Transverse colon (tissue), 4 donors: ENCODE data around the gene ERC2.

Source experiments
- CTCF ChIP-seq, 5 experiments: fragments of 200-600 bp in 3 of 5; fragments of 450-650 bp in 2 of 5; sonication (generic) in 3 of 5; IDR thresholded peaks; 1 replicate in 2 of 5; 2 replicates in 3 of 5; pipeline ENCODE4 v1.5.1; 2016 to 2017; ENCODE audit warnings: antibody characterized with exemption in 5 of 5, inconsistent platforms in 3 of 5, mild to moderate bottlenecking in 2 of 5, moderate library complexity in 1 of 5
- POLR2A ChIP-seq: fragments of 450-650 bp; IDR thresholded peaks from one replicate; pipeline ENCODE4 v1.6.1; 2016; ENCODE audit warnings: antibody characterized with exemption, mild to moderate bottlenecking, moderate library complexity
- POLR2AphosphoS5 ChIP-seq, 3 donors: sonication (generic); formaldehyde crosslinking; IDR thresholded peaks; one replicate each; pipeline ENCODE4 v1.6.1; 2016; ENCODE audit warnings: antibody characterized with exemption in 3 of 3

GRCh38 chr3:56366641-56367162 lies 101.6 kb downstream of the ERC2 start:
- no peak for TF ChIP-seq CTCF (IDR thresholded peaks at IDR 0.05)
- TF ChIP-seq POLR2A = no peak
- TF ChIP-seq POLR2AphosphoS5 (IDR thresholded peaks at IDR 0.05) = no peak
